Astrocyte of the cerebellum (primary cell): ENCODE measurements around the gene CDC73.

Experiments
- DNase-seq: peaks from one replicate; pipeline ENCODE4 v3.0.0-alpha.2; 2011; ENCODE audit warnings: low read depth
- H3K4me3 ChIP-seq: 2 replicates; pipeline ENCODE4 v1.5.1; 2011; ENCODE audit warnings: mild to moderate bottlenecking, low read depth, low read length, moderate library complexity
- CTCF ChIP-seq: IDR thresholded peaks from 2 replicates; pipeline ENCODE4 v1.5.1; 2012; ENCODE audit warnings: low read length, low read depth, moderate library complexity, mild to moderate bottlenecking; ENCODE audit errors: missing control alignments
- in situ Hi-C: cut with HindIII; loops from 2 replicates; pipeline ENCODE4 v1.10.0; 2017; ENCODE audit warnings: low sequenced_read_pairs

CDC73 gene

GRCh38 chr1:193211539-193211938, 89.7 kb downstream of the CDC73 start:
- in situ Hi-C loops: no loop called here
- no peak for TF ChIP-seq CTCF
- peak; percentile 11 for DNase-seq
- no peak overlapping the region for H3K4me3 ChIP-seq

GRCh38 chr1:193212637-193213036, 90.8 kb downstream of the CDC73 start:
- no peak overlapping the region for H3K4me3 ChIP-seq
- in situ Hi-C loops: no loop called here
- no peak for TF ChIP-seq CTCF
- no peak for DNase-seq

- H3K4me3 ChIP-seq: no peak overlapping the region
- no peak for TF ChIP-seq CTCF
- in situ Hi-C loops: no loop called here
- DNase-seq: no peak
Measured at GRCh38 chr1:193213998-193214397, 92.2 kb downstream of the CDC73 start.

- TF ChIP-seq CTCF: no peak
- no peak for DNase-seq
- no peak overlapping the region for H3K4me3 ChIP-seq
- in situ Hi-C loops: no loop called here
Measured at GRCh38 chr1:193216920-193217319, 95.1 kb downstream of the CDC73 start.

GRCh38 chr1:193219391-193219790, 97.6 kb downstream of the CDC73 start:
- in situ Hi-C loops: no loop called here
- no peak for TF ChIP-seq CTCF
- DNase-seq: no peak
- no peak overlapping the region for H3K4me3 ChIP-seq

- in situ Hi-C loops: no loop called here
- peak; percentile 6 for DNase-seq
- H3K4me3 ChIP-seq: no peak overlapping the region
- no peak for TF ChIP-seq CTCF
Measured at GRCh38 chr1:193221651-193222050, 99.8 kb downstream of the CDC73 start.

GRCh38 chr1:193222056-193222615, 100.3 kb downstream of the CDC73 start:
- in situ Hi-C loops: no loop called here
- no peak for TF ChIP-seq CTCF
- no peak overlapping the region for H3K4me3 ChIP-seq
- DNase-seq: no peak
